Measurements from ENCODE around the gene ZXDC. TPM values are rescaled to one million over a fixed set of nuclear protein-coding genes. Genes with fewer than 3 reads are reported as not detected.

ZXDC gene
- total RNA-seq, 1 experiment from 2014 or later, result 26.6 TPM

DNA sequence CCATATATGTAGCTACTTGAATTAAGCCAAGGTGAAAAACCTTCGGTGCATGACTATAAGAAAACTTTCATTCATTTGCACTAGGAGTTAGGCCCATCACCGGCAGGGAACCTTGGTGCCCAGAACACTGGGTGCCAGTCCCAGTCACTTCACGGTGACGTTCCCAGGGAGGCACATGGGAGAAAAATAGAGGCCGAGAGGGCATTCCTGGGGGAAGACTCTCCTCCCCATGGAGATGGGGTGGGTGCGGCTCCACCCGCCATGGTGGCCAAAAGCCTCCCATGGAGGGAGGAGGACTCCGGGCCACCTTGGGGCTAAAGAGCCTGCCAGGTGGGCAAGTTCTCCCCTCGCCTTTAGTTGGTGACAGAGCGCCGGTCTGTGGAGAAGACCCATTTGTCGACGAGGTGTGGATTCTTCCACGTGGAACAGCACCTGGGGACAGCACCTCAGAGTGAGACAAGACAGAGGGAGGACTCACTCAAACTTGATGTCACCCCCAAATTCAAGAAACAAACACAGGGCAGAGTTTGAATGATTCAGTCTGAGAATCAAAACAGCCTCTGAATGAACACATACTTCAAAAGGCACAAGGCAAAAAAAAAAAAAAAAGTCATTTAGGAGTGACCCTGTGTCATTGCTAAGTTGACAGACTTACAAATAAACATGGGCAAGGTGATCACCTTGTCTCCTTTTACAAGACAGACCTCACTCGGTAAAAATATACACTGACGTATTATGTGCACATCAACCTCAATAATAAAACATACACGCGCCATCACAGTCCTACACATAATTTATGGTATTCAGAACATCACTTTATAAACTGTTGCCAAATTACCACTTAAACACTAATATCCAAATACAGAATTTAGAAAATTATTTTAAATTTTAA, 38.6 kb downstream of the ZXDC start:
- DNase-seq (ENCODE audit: low read depth), result no peak

DNA sequence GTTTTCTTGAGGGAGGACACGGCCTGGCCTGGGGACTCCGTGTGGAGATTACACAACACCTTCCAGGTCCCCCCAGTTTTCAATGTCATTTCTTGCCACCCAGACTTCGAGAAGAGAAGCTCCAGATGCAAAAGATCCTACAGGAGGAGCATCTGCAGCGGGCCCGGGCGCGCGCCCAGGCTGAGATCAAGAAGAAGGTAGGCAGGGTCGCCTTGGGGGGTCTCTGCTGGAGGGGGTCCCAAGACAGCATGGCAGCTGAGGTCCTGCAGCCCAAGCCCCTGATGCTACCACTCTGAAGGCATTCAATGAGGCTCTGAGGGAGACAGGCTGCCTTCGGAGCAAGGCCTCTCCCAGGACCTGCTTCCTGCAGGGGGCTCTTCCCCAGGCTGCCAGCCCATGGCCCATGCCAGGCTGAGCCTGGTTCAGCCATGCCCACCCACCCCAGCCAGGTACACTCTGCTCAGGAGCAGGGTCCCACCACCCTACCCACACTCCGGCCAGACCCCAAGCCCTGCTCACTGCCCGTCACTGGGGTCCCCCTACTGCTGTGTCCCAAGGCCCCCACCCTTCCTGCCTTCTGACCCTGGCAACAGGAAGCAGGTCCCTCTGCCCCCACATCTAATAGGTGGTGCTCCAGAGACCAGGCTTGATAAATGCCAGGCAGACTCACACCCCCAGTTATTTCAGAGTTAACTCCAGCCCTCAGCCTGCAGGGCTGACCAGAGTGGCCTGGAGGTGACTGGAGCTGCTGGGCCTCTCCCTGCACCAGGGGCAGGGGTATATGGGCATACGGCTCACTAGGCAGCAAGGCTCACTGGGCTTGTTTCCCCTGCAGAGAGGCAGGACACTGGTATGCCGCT, 40.0 kb downstream of the ZXDC start:
- no peak for DNase-seq (ENCODE audit: low read depth)

GRCh38 chr3:126434931-126435411, 40.7 kb downstream of the ZXDC start:
- DNase-seq (ENCODE audit: low read depth), result no peak

DNA sequence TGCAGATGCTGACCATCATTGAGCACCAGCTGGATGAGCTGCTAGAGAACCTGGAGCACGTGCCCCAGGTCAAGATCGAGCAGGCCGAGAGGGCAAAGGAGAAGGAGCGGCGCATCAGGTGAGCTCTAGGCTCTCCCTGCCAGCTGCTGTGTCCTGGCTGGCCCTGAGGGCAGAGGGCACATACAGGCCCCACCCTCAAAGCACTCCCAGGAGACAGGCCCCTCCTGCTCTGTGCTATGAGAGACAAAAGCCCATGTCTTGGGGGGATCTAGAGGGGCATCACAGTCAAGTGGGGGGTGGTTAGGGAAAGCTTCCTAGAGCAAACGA, 41.5 kb downstream of the ZXDC start:
- DNase-seq (ENCODE audit: low read depth), result no peak

DNA sequence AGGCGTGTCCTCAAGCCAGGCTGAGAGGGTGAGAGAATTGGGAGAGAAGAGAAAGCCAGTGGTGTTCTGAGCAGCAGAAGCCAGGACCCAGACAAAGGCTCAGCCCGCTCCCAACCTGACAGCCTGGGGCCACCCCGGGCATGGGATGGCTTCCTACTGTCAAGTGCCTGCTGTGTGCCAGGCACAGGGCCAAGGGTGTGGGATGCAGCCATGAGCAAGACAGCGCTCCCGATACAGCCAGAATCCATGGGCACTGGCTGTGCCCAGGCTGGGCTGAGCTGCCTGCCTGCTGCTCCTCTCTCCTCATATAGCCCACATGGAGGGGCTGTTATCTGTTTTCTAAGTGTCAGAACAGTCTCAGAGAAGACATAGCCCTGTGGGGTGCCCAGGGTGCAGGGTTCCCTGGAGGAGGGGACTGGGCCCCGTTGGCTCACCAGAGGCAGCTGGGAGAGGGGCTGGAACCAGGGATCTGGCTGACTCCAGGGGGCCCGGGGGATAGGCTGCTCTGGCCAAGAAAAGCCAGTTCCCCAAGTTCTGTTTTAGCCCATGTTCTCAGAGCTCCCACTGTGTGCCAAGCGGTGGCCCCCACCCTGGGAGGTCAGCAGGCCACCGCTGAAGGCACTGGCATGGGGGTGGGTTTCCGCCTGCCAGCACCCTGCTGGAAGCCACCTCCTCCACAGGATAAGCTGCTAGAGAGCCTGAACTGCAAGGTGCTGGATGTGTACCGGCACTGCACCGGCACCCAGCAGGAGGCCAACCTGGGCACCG, 42.0 kb downstream of the ZXDC start:
- no peak for DNase-seq (ENCODE audit: low read depth)

DNA sequence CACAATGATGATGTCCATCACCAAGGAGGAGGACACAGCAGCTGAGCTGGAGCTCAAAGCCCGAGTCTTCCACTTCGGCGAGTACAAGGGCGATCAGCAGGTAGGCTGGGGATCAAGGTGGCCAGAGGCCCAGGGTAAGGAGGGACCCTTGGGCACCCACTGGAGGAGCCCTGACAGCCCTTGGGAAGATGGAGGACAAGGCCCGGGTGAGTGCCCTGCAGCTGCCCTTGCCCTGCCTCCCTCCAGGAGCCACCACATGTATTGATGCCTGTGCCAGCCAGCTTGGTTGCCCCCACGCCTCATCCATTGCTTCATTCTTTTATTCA, 42.6 kb downstream of the ZXDC start:
- no peak for DNase-seq (ENCODE audit: low read depth)

GRCh38 chr3:126432361-126433104, 43.2 kb downstream of the ZXDC start:
- DNase-seq (ENCODE audit: low read depth), result peak; percentile 25

DNA sequence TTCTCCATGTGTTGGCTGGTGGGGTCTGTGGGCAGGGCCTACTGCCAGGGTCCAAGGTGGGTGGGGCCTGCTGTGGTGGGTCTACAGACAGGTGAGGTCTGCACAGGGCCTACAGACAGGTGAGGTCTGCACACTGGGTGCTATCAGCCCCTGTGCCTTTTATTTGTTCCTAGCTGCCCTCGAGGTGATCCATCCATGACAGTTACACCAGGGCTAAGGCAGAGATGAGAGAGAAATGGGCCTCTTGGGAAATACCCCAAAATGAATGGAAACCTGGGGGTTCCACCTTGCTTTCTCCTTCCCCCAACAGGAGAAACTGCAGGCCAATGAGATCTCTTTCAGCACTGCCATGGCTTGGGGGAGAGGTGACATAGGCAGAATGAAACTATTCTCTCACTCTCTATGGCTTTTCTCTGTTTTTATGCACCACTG, 44.6 kb downstream of the ZXDC start:
- DNase-seq (ENCODE audit: low read depth), result no peak

DNA sequence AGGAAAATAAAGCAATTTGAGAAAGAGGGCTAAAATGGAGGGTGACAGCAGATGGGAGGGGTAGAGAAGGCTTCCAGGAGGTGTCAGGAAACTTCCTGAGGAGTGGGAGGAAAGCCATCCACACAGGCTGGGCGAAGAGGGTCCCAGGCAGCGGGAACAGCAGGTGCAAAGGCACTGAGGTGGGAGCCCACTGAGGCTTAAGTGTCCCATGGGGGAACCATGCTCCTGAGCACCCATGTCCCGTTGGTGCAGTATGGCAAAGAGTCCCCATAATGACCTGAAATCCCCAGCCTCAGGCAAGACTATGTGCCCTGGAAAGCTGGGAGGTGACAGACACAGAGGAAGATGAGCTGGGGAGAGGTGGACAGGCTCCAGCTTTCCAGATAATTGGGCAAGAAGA, 50.9 kb downstream of the ZXDC start:
- no peak for DNase-seq (ENCODE audit: low read depth)

GRCh38 chr3:126424039-126424717, 51.5 kb downstream of the ZXDC start:
- no peak for DNase-seq (ENCODE audit: low read depth)

DNA sequence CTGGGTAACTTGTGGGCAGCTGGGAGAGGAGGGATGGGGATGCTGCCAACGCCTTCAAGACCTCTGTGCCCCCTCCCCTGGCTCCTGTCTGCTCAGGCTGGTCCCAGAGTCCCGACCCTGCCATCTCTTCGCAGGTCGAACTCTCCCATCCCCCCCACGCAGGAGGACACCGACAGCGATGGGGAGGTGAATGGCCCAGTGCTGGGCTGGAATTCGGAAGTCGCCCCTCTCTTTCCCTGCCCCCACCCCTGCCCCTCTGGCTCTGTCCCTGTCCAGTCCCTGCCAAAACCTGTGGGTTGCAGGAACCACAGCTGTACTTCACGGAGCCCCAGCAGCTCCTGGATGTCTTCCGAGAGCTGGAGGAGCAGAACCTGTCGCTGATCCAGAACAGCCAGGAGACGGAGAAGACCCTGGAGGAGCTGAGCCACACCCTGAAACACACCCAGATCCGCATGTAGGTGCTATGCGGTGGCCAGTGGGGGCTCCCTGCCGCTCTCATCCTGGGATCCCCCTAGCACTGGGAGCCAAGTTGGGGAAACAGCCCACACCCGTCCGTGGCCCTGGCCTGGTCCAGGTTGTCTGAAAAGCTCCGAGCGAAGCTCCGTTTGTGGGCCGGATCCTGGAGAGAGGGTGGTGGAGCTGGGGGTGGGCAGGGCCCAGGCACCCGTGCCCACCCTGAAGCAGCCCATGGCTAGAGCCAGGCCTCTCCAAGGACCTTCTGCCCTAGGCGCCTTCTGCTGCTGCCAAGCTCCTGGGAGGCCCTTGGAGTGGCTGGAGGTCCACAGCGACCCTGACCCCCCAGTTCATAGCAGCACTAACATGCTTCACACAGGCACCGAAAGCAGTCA, 52.3 kb downstream of the ZXDC start:
- no peak for DNase-seq (ENCODE audit: low read depth)

DNA sequence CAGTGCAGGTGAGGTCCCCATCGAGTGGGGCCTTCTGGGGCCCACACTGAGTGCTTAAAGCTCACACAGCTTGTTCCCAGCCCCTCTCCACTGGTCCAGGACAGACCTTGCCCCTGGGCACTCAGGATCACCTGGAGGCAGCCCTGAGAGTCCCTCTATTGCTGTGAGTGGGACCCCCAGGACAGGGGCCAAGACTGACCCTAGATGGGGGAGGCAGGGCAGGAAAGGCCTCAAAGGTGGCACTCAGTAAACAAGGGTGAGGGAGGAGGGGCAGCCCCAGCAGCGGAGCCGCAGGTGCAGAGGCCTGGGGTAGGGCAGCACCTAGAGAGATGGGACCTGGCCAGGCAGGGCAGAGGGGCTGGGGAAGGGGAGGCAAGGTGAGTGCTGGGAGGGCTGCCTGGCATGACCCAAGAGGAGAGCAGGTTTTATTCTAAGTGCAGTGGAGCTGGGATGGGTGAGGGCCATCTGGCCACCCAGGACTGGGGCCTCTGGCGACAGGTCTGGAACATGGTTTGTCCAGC, 53.1 kb downstream of the ZXDC start:
- no peak for DNase-seq (ENCODE audit: low read depth)

- no peak for DNase-seq (ENCODE audit: low read depth)
Measured at GRCh38 chr3:126422121-126422520, 53.6 kb downstream of the ZXDC start.

DNA sequence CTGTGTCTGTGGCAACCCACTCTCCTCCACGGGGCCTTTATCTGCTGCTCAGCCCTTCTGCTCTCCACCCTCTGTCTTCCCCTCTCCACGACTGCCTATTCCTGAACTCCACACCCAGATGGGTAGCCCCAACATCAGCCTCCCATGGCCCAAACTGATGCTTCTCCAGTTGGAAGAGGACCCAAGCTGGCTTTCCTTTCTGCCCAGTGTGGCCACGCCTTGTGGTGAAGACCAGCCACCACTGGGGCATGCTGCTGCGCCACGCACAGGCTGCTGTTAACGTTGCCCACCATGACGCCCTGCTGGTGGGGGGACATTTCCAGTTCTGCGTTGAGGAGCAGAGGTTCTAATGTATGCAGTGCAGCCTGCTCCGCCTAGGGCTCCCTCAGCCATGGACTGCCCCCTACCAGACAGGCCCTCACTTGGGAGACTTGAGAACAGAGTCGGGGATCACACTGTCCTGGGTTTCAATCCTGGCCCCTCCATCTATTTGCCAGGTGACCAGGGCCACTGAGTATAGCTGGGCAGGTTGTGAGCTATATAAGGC, 54.0 kb downstream of the ZXDC start:
- DNase-seq (ENCODE audit: low read depth), result no peak

DNA sequence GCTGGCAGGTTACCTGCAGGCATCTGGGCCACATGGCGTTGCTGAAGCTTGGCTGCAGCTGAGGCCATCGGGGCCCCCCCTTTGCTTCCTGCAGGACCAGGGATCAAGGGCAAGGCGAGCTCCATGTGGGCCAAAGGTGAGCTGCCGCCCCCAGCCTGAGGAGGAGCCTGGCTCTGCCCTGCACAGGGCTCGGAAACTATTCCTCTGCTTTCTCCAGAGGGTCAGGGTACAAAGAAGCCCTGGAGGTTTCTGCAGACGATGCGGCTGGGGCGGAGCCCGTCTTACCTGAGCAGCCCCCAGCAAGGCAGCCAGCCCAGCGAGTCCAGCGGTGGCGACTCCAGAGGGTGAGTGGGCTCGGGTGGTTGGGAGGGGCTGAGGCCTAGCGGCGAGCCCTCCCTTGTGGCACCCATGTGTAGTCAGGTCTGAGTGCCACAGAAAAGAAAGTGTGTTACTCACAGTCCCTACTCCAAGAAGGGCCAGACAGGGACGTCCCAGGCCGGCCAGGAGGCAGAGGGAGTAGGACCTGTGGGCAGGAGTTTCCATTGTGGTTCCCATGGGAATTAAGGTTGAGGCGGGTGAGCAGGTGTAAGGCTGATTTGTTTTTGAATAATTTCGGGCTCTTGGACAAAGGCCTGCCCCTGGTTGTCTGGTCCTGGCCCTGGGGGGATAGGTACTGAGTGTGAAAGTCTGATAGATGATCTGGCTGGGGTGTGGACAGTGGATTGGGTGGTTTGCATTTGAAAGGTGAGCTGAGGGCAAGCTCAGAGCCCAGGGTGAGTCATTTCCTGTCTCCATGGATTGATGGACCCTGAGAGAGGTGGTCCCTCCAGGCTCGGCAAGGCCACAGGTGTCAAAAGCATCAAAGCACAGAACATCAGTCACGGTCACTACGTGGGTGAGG, 55.6 kb downstream of the ZXDC start:
- peak; percentile 43 for DNase-seq (ENCODE audit: low read depth)

DNA sequence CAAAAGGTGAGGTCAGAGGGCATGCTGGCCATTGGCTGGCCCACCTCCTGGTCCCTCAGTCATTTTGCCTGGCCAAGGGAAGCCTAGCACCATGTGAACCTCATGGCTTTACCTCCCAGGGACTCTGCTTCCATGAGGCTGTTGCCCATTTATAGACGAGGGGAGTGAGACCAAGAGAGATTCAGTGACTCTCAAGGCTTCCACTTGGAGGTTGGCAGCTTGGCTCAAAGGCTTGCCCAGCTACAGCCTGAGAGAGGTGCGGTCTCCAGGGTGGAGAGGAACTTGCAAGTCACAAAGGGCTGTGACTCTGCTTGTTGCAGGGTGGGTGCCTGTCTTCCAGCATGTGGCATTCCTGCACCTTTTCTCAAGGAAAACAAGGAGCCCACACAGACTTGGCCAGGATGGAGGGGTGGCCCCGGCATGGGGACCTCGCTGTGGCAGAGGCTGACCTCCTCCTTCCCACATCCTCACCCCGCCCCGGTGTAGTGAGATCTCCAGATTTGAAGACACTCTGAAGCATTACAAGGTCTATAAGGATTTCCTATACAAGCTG, 56.5 kb downstream of the ZXDC start:
- no peak for DNase-seq (ENCODE audit: low read depth)

- DNase-seq (ENCODE audit: low read depth), result no peak
Measured at GRCh38 chr3:126418661-126419131, 57.0 kb downstream of the ZXDC start.

- DNase-seq (ENCODE audit: low read depth), result no peak
Measured at GRCh38 chr3:126417981-126418530, 57.6 kb downstream of the ZXDC start.

Measured in M059J (cell line).